Measurements from ENCODE around the gene SWT1.
"Not testable (repeated sequence)": the region's sequence is repeated elsewhere in the genome, so short reads cannot be mapped to it uniquely, and the experiment has no call there.

Gene SWT1

GRCh38 chr1:185250063-185250462 is 93.1 kb downstream of the SWT1 start:
- DNase-seq (ENCODE audit: low read depth), result no peak

- DNase-seq (ENCODE audit: low read depth), result not testable (repeated sequence)
These were observed 95.0 kb downstream of the SWT1 start for GRCh38 chr1:185251928-185252327.

- DNase-seq (ENCODE audit: low read depth), result not testable (repeated sequence)
These were observed 95.4 kb downstream of the SWT1 start for GRCh38 chr1:185252404-185252803.

- DNase-seq (ENCODE audit: low read depth), result not testable (repeated sequence)
These were observed 98.6 kb downstream of the SWT1 start for GRCh38 chr1:185255595-185255994.

GRCh38 chr1:185257116-185257949 is 100.4 kb downstream of the SWT1 start:
- not testable (repeated sequence) for DNase-seq (ENCODE audit: low read depth)

GRCh38 chr1:185257950-185258208 is 100.9 kb downstream of the SWT1 start:
- DNase-seq (ENCODE audit: low read depth), result no peak

- DNase-seq (ENCODE audit: low read depth), result no peak
These were observed 101.7 kb downstream of the SWT1 start for GRCh38 chr1:185258676-185259075.

- DNase-seq (ENCODE audit: low read depth), result no peak
These were observed 103.6 kb downstream of the SWT1 start for GRCh38 chr1:185260611-185261010.

- no peak for DNase-seq (ENCODE audit: low read depth)
These were observed 105.2 kb downstream of the SWT1 start for GRCh38 chr1:185262151-185262550.

- no peak for DNase-seq (ENCODE audit: low read depth)
These were observed 106.3 kb downstream of the SWT1 start for GRCh38 chr1:185263292-185263691.

GRCh38 chr1:185263780-185264179 is 106.8 kb downstream of the SWT1 start:
- DNase-seq (ENCODE audit: low read depth), result no peak

GRCh38 chr1:185265314-185265713 is 108.3 kb downstream of the SWT1 start:
- no peak for DNase-seq (ENCODE audit: low read depth)

- no peak for DNase-seq (ENCODE audit: low read depth)
These were observed 110.3 kb downstream of the SWT1 start for GRCh38 chr1:185267301-185267700.

- DNase-seq (ENCODE audit: low read depth), result no peak
These were observed 110.7 kb downstream of the SWT1 start for GRCh38 chr1:185267701-185268100.

- DNase-seq (ENCODE audit: low read depth), result no peak
These were observed 111.4 kb downstream of the SWT1 start for GRCh38 chr1:185268352-185268751.

- no peak for DNase-seq (ENCODE audit: low read depth)
These were observed 115.0 kb downstream of the SWT1 start for GRCh38 chr1:185271921-185272320.

- DNase-seq (ENCODE audit: low read depth), result no peak
These were observed 122.6 kb downstream of the SWT1 start for GRCh38 chr1:185279571-185279970.

- DNase-seq (ENCODE audit: low read depth), result no peak
These were observed 123.6 kb downstream of the SWT1 start for GRCh38 chr1:185280589-185280988.

- DNase-seq (ENCODE audit: low read depth), result no peak
These were observed 124.3 kb downstream of the SWT1 start for GRCh38 chr1:185281245-185281644.

GRCh38 chr1:185284116-185284515 is 127.1 kb downstream of the SWT1 start:
- no peak for DNase-seq (ENCODE audit: low read depth)

- no peak for DNase-seq (ENCODE audit: low read depth)
These were observed 127.7 kb downstream of the SWT1 start for GRCh38 chr1:185284533-185285276.

- DNase-seq (ENCODE audit: low read depth), result no peak
These were observed 130.5 kb downstream of the SWT1 start for GRCh38 chr1:185287451-185287850.

GRCh38 chr1:185288435-185288834 is 131.5 kb downstream of the SWT1 start:
- DNase-seq (ENCODE audit: low read depth), result no peak

GRCh38 chr1:185289880-185290279 is 132.9 kb downstream of the SWT1 start:
- no peak for DNase-seq (ENCODE audit: low read depth)
